Activated T-cell treated with anti-CD3 and anti-CD28 coated beads for 24 hours (primary cell): Measurements from ENCODE around the gene GSTA4.
"Not testable (repeated sequence)": the region's sequence is repeated elsewhere in the genome, so short reads cannot be mapped to it uniquely, and the experiment has no call there.

Experiments used
- DNase-seq: peaks from one replicate; pipeline ENCODE4 v3.0.0-alpha.2; 2020; ENCODE audit warnings: low read depth

The GSTA4 gene

DNA sequence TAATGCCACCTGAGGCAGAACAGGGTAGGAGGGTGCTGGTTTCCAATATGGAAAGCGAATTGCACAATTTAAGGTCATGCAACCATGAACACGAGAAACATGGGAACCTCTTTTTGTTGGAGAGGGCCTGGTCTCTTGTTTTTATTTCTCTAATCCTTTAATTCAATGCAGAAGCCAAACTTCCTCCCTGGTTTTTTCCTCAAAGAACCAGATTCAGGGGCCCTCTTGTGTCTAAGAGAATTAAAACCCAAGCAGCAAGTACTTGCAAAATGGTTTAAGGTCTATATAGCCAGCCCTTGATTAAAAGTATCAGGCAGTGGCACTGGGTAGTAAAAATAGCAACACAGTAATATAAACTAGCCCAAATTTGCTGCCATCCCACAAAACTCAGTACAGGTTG, 19.5 kb downstream of the GSTA4 start:
- no peak for DNase-seq

DNA sequence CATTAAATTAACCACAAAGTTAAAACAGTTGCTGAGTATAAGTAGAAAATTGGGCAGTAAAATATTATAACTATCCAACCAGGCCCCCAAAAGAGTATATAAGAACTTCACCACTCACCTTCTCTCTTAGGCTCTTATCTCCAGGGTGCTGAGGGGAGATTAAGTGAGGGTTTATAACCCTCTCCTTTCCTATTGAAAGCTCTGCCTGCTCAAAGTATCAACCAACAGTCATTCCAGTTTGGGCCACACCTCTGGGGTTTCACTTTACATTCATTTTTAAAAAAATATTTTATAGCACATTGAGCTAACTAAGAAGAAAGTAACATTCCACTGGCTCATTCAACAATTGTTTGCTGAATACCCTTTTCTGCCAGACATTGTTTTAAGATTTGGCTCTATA, 22.1 kb downstream of the GSTA4 start:
- DNase-seq = no peak

DNA sequence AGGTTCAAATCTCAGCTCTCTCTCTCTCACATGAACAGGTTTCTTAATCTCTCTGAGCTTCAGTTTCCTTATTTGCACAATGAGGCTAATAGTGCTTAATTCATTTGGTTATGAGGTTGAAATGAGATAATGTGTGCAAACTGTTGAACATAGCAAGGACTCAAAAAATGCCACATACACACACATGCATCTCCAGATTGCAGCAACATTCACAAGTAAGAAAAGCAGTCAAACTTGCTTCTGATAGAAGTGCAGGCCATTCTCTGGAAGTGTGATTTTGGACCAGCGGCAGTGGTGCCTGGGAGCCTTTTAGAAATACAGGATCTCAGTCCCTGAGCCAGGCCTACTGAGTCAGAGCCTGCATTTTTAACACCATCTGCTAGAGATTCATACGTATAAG, 25.7 kb downstream of the GSTA4 start:
- no peak for DNase-seq

DNA sequence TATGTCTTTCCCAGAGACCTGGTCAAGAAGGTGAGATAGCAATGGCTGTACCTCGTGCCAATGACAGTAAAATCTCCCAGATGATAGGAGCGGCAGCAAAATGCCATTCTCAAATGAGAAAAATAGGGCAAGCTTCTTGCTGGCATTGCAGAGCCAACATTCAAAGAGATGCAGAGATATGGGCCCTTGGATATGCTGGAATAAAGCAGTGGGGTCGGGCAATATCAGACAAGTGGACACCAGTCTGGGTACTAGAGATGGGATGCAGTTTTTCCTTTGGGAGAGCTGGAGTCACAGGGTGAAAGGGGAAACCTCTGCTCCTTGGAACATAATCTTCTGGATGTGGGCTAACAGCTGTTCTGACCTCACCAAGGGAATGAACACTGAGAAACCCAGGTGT, 29.0 kb downstream of the GSTA4 start:
- no peak for DNase-seq

DNA sequence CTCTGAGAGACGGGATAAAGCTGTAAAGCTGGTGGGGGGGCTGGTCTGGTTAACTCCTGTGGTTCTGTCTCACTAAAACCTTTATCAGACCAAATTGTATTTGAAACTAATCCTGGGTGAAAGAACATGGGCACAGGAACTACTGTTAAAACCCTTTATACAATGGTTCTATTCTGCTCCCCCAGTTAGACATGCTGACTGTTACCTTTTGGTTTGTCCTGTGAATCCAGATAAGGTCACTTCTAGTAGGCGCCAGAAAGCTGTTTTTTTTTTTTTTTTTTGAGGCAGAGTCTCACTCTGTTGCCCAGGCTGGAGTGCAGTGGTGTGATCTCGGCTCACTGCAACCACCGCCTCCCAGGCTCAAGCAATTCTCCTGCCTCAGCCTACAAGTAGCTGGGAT, 29.7 kb downstream of the GSTA4 start:
- DNase-seq = no peak

DNA sequence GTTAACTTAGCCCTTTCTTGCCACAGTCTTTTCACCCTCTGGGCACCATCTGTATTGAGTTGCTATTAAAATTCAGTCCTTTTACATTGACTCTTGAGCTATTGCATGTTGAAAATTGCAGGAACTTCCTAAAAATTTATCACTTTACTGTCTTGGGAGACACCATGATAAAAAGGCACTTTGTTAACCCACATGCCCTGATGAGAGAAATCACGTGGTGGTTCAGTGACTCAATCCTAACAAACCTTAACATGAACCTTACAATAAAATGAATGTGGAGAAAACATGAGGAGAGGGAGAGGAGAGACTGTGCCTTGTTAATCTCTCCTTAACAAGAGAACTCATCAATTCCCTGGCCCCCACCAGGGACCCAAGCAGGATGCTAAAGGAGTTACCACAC, 30.8 kb downstream of the GSTA4 start:
- no peak for DNase-seq

DNA sequence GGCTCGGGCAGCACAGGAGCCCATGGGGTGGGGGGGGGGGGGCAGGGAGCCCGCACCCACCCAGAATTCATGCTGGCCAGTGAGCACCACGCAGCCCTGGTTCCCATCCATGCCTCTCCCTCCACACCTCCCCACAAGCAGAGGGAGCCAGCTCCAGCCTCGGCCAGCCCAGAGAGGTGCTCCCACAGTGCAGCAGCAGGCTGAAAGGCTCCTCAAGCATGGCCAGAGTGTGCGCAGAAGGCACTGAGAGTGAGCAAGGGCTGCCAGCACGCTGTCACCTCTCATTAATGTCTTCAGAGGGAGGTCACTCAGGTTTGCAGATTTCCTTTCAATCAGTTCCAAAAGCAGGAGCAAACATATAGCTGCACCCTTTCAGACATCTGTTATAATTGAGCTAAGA, 32.4 kb downstream of the GSTA4 start:
- DNase-seq = no peak

- DNase-seq = not testable (repeated sequence)
These were observed 34.1 kb downstream of the GSTA4 start for GRCh38 chr6:52961022-52961421.

DNA sequence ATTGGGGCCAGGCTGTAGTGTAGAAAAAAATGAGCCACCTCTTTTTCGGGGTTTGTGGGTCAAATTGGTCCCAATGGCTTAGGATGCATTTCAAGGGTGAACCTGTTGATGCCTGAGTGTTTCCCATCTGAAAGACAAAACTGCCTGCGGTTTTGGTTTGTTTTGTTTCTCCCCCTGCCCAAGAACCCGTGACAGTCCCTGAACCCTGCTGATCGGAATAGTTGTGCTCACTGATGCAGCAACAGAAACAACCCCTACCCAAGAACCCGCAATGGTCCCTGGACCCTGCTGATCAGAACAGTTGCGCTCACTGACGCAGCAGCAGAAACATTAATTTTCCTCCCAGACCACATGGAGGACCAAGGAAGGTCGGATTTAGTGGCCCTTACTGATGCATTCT, 34.9 kb downstream of the GSTA4 start:
- not testable (repeated sequence) for DNase-seq

- DNase-seq = no peak
These were observed 36.4 kb downstream of the GSTA4 start for GRCh38 chr6:52958546-52959255.

- DNase-seq = no peak
These were observed 39.2 kb downstream of the GSTA4 start for GRCh38 chr6:52955871-52956270.

DNA sequence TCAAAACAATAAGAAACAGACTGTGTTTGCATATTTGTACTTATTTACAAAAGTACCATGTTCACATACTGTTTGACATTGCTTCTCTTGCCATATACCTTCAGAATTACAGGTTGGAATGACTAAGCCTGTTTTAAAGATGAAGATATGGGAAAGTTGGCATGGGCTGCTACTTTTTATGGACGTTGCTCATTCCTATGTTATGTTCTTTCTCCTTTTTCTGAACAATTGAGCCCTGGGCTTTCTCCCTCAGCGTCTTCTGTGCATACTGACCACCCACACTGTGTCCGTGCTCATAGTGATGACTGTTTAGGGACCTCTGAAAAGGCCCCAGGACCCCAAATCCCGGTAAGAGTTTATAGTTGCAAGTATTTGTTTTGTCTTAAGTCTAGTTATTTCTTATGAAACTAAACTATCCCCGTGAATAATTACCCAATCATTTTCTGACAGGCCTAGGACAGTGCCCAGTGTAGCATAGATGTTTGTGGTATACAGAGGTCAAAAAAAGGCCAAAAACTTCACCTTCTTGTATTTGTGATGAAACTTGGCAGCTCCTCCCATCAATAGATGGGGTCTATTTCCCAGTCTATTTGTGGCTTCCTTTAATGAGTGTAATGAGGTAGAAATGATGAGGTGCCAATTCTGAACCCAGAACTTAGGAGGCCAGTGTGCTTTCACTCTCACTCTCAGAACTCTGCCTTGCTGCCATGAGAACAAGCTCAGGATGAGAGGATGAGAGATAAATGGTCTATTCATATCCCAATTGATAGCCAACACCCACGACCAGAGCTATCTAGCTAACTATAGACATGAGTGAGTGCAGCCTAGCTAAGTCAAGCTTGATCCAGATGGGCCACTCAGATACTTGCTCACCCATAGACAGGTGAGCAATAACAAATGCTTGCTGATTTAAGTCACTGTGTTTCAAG, 40.9 kb downstream of the GSTA4 start:
- no peak for DNase-seq

GRCh38 chr6:52946306-52946705, 48.8 kb downstream of the GSTA4 start:
- DNase-seq = no peak

GRCh38 chr6:52942821-52943220, 52.3 kb downstream of the GSTA4 start:
- not testable (repeated sequence) for DNase-seq

- no peak for DNase-seq
These were observed 52.9 kb downstream of the GSTA4 start for GRCh38 chr6:52942221-52942620.

DNA sequence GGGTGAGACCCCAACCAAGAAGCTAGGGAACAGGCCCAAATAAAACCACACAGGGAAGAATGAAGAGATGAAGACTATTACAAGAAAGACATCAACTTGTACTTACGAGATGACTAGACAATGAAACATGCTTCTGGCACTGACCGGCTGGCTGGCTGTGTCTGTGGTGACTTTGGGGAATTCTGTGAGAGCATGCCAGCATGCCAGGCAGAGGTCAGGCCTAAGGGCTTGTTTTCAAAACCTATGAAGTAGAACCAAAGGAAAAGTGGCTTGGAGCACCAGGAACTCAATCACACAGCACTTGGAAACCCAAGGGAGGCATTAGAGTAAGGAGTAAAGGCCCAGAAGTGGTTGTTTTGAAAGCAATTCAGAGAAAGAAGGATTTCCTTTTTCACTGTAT, 57.2 kb downstream of the GSTA4 start:
- DNase-seq = no peak

DNA sequence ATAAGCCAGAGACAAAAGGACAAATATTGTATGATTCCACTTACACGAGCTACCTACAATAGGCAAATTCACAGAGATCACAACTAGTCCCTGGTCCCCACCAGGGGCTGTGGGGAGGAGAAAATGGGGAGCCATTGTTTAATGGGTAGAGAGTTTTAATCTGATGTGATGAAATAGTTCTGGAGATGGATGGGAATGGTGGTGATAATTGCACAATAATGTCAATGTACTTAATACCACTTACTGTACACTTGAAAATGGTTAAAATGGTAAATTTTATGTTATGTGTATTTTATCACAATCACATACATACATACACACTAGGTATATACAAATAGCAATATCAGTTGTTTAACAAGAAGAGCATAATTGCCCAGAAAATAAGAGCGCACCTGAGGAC, 61.3 kb downstream of the GSTA4 start:
- no peak for DNase-seq

GRCh38 chr6:52931351-52931750, 63.7 kb downstream of the GSTA4 start:
- DNase-seq = no peak

- DNase-seq = no peak
These were observed 65.5 kb downstream of the GSTA4 start for GRCh38 chr6:52929321-52930164.
